ENCODE data around the gene RPS6KA6.

DNA sequence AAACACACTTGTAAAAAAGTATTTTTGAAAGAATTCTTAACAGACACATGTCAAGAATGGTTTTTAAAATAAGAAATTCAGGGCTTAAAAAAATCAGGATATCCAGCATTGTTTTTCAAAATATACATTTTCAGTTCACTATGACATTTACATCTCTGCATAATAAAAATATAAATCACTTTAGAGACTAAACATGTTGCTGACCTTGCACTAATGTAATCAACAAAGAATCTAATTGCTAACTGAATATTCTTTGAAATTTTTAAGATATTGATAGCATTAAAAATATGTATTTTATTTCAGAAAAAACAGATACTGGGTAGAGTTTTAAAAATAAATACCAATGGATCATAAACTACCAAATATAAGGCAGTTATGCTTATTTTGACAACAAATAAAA lies 26.4 kb downstream of the RPS6KA6 start:
- no peak for TF ChIP-seq TARDBP (IDR thresholded peaks at IDR 0.05)
- no peak for TF ChIP-seq SP1 (IDR thresholded peaks at IDR 0.05)
- TF ChIP-seq BHLHE40 (IDR thresholded peaks at IDR 0.05; ENCODE audit: borderline replicate concordance) = no peak
- no peak for TF ChIP-seq FOXM1 (IDR thresholded peaks at IDR 0.05; ENCODE audit: borderline replicate concordance)
- TF ChIP-seq, protein P1, sequence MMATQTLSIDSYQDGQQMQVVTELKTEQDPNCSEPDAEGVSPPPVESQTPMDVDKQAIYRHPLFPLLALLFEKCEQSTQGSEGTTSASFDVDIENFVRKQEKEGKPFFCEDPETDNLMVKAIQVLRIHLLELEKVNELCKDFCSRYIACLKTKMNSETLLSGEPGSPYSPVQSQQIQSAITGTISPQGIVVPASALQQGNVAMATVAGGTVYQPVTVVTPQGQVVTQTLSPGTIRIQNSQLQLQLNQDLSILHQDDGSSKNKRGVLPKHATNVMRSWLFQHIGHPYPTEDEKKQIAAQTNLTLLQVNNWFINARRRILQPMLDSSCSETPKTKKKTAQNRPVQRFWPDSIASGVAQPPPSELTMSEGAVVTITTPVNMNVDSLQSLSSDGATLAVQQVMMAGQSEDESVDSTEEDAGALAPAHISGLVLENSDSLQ (IDR thresholded peaks at IDR 0.05) = no peak
- no peak for TF ChIP-seq FOXK2 (IDR thresholded peaks at IDR 0.05)
- TF ChIP-seq FOXA1 (IDR thresholded peaks at IDR 0.05) = no peak
- no peak for TF ChIP-seq CTBP1 (IDR thresholded peaks at IDR 0.05; ENCODE audit: borderline replicate concordance)
- no peak for TF ChIP-seq ZNF384 (IDR thresholded peaks at IDR 0.05)
- TF ChIP-seq ELF4 (IDR thresholded peaks at IDR 0.05) = no peak
- TF ChIP-seq SUZ12 (IDR thresholded peaks at IDR 0.05) = no peak
- no peak for TF ChIP-seq NFRKB (IDR thresholded peaks at IDR 0.05)

Measured in HEK293T (cell line).